OCI-LY3 (cell line): ENCODE data around the gene UMAD1.

Experiments used
- CTCF ChIP-seq: fragments of 200-600, 300-600 bp; sonication (generic); IDR thresholded peaks from 2 replicates; pipeline ENCODE4 v1.5.1; 2014; ENCODE audit warnings: antibody characterized with exemption, low read length, low read depth
- EZH2phosphoT487 ChIP-seq: fragments of 200-600 bp; shearing (Covaris generic); IDR thresholded peaks from 2 replicates; pipeline ENCODE4 v1.6.1; 2018; ENCODE audit warnings: antibody characterized with exemption, mixed run types, low read depth

- TF ChIP-seq CTCF: no peak
- no peak for TF ChIP-seq EZH2phosphoT487
Observed at GRCh38 chr7:7630626-7631329, 9.8 kb upstream of the UMAD1 start.
